ACC112 (cell line): ENCODE measurements around the gene KRT32.
A peak's percentile ranks its signal among the peaks of the same experiment; 100 is the strongest.

Experiments used
- H2AFZ ChIP-seq: fragments of 200-600 bp; sonication (generic); one replicate; pipeline ENCODE4 v1.6.0; 2017; ENCODE audit warnings: antibody characterized with exemption, low read length; ENCODE audit not compliant: unreplicated experiment
- H3K27ac ChIP-seq: fragments of 200-600 bp; sonication (generic); 2 replicates; pipeline ENCODE4 v1.5.1; 2014; ENCODE audit warnings: low read depth, mild to moderate bottlenecking, antibody characterized with exemption, low read length, moderate library complexity
- H3K27me3 ChIP-seq: fragments of 200-600 bp; sonication (generic); 2 replicates; pipeline ENCODE4 v1.6.1; 2014; ENCODE audit warnings: mild to moderate bottlenecking, antibody characterized with exemption, low read length, moderate library complexity, mixed read lengths; ENCODE audit not compliant: insufficient read depth
- H3K36me3 ChIP-seq: fragments of 200-600 bp; sonication (generic); 2 replicates; pipeline ENCODE4 v1.6.1; 2016; ENCODE audit warnings: mild to moderate bottlenecking, antibody characterized with exemption, low read length, moderate library complexity, mixed read lengths; ENCODE audit not compliant: insufficient read depth
- H3K4me1 ChIP-seq: fragments of 200-600 bp; sonication (generic); one replicate; pipeline ENCODE4 v1.6.1; 2016; ENCODE audit warnings: low read length, mixed read lengths; ENCODE audit not compliant: insufficient read depth, unreplicated experiment, control insufficient read depth
- H3K4me3 ChIP-seq: fragments of 200-600 bp; sonication (generic); 2 replicates; pipeline ENCODE4 v1.5.1; 2014; ENCODE audit warnings: mild to moderate bottlenecking, low read depth, low read length
- H3K79me2 ChIP-seq: fragments of 200-600 bp; sonication (generic); one replicate; pipeline ENCODE4 v1.6.0; 2016; ENCODE audit warnings: low read length; ENCODE audit not compliant: control insufficient read depth, unreplicated experiment, insufficient read depth

The KRT32 gene

GRCh38 chr17:41480581-41480980 lies 13.4 kb upstream of the KRT32 start:
- Histone ChIP-seq H3K4me3 (no peak overlapping the region), H3K27me3 (no peaks in the 10 kb centered on the region), H2AFZ (no peak overlapping the region), H3K36me3 (no peaks in the 10 kb centered on the region), H3K79me2 (no peaks in the 10 kb centered on the region), H3K4me1 (no peaks in the 10 kb centered on the region), H3K27ac (no peak overlapping the region)

- no peak overlapping the region for H2AFZ ChIP-seq
- H3K79me2 ChIP-seq: no peaks in the 10 kb centered on the region
- H3K27me3 ChIP-seq: no peaks in the 10 kb centered on the region
- no peaks in the 10 kb centered on the region for H3K4me1 ChIP-seq
- no peak overlapping the region for H3K27ac ChIP-seq
- H3K4me3 ChIP-seq: no peak overlapping the region
- no peaks in the 10 kb centered on the region for H3K36me3 ChIP-seq
Observed at GRCh38 chr17:41480136-41480535, 12.9 kb upstream of the KRT32 start.

GRCh38 chr17:41478237-41478636 lies 11.1 kb upstream of the KRT32 start:
- Histone ChIP-seq H3K4me1 (no peaks in the 10 kb centered on the region), H3K4me3 (no peak overlapping the region), H3K36me3 (no peaks in the 10 kb centered on the region), H3K27ac (no peak overlapping the region), H3K79me2 (no peaks in the 10 kb centered on the region), H3K27me3 (no peaks in the 10 kb centered on the region), H2AFZ (no peak overlapping the region)

GRCh38 chr17:41476866-41477815 lies 10.0 kb upstream of the KRT32 start:
- Histone ChIP-seq H3K4me3 (no peak overlapping the region), H3K79me2 (no peaks in the 10 kb centered on the region), H3K27ac (no peak overlapping the region), H3K27me3 (no peaks in the 10 kb centered on the region), H3K4me1 (no peaks in the 10 kb centered on the region), H3K36me3 (no peaks in the 10 kb centered on the region), H2AFZ (no peak overlapping the region)

GRCh38 chr17:41475421-41475820 lies 8.2 kb upstream of the KRT32 start:
- Histone ChIP-seq H3K79me2 (no peaks in the 10 kb centered on the region), H2AFZ (no peak overlapping the region), H3K4me1 (no peaks in the 10 kb centered on the region), H3K4me3 (no peak overlapping the region), H3K27me3 (no peaks in the 10 kb centered on the region), H3K36me3 (no peaks in the 10 kb centered on the region), H3K27ac (no peak overlapping the region)

GRCh38 chr17:41474863-41475262 lies 7.7 kb upstream of the KRT32 start:
- Histone ChIP-seq H3K36me3 (no peaks in the 10 kb centered on the region), H3K4me1 (no peaks in the 10 kb centered on the region), H3K79me2 (no peaks in the 10 kb centered on the region), H3K27ac (no peak overlapping the region), H2AFZ (no peak overlapping the region), H3K27me3 (no peaks in the 10 kb centered on the region), H3K4me3 (no peak overlapping the region)

- no peaks in the 10 kb centered on the region for H3K79me2 ChIP-seq
- H3K36me3 ChIP-seq: no peaks in the 10 kb centered on the region
- H3K4me1 ChIP-seq: peaks cover 13% of the 10 kb centered on the region
- H3K27me3 ChIP-seq: no peaks in the 10 kb centered on the region
- no peak overlapping the region for H3K4me3 ChIP-seq
- H3K27ac ChIP-seq: no peak overlapping the region
- H2AFZ ChIP-seq: no peak overlapping the region
Observed at GRCh38 chr17:41468346-41468745, 1.2 kb upstream of the KRT32 start.

GRCh38 chr17:41467561-41467960 lies 375 bp upstream of the KRT32 start:
- H3K36me3 ChIP-seq: no peaks in the 10 kb centered on the region
- peaks cover 13% of the 10 kb centered on the region for H3K4me1 ChIP-seq
- H2AFZ ChIP-seq: no peak overlapping the region
- no peak overlapping the region for H3K27ac ChIP-seq
- H3K27me3 ChIP-seq: no peaks in the 10 kb centered on the region
- no peaks in the 10 kb centered on the region for H3K79me2 ChIP-seq
- no peak overlapping the region for H3K4me3 ChIP-seq

- peaks cover 13% of the 10 kb centered on the region for H3K4me1 ChIP-seq
- H3K27me3 ChIP-seq: no peaks in the 10 kb centered on the region
- H3K36me3 ChIP-seq: no peaks in the 10 kb centered on the region
- H3K4me3 ChIP-seq: no peak overlapping the region
- H3K27ac ChIP-seq: 0 out of 2 replicates have a peak overlapping the region, but pooled peaks have one; percentile 13
- no peak overlapping the region for H2AFZ ChIP-seq
- H3K79me2 ChIP-seq: no peaks in the 10 kb centered on the region
Observed at GRCh38 chr17:41464682-41465081, 2.5 kb downstream of the KRT32 start.

- Histone ChIP-seq H3K27ac (0 out of 2 replicates have a peak overlapping the region, but pooled peaks have one; percentile 13), H3K79me2 (no peaks in the 10 kb centered on the region), H3K4me3 (no peak overlapping the region), H3K4me1 (peaks cover 13% of the 10 kb centered on the region), H2AFZ (no peak overlapping the region), H3K36me3 (no peaks in the 10 kb centered on the region), H3K27me3 (no peaks in the 10 kb centered on the region)
Observed at GRCh38 chr17:41464173-41464572, 3.0 kb downstream of the KRT32 start.

GRCh38 chr17:41463746-41464145 lies 3.4 kb downstream of the KRT32 start:
- H3K4me1 ChIP-seq: peaks cover 13% of the 10 kb centered on the region
- H3K79me2 ChIP-seq: no peaks in the 10 kb centered on the region

More at GRCh38 chr17:41463746-41464145, 3.4 kb downstream of the KRT32 start:
- Histone ChIP-seq H3K36me3 (no peaks in the 10 kb centered on the region), H3K4me3 (no peak overlapping the region), H3K27me3 (no peaks in the 10 kb centered on the region), H3K27ac (no peak overlapping the region), H2AFZ (no peak overlapping the region)
